ENCODE measurements around the gene NCAM1.
"Not testable (repeated sequence)": the region's sequence is repeated elsewhere in the genome, so short reads cannot be mapped to it uniquely, and the experiment has no call there.

Gene NCAM1

GRCh38 chr11:112961146-112961668 is at the start of gene NCAM1:
TSS of gene NCAM1 (plus strand) at chr11:112961420.
- DNase-seq (ENCODE audit: low read depth, low spot score) = peak; percentile 76

DNA sequence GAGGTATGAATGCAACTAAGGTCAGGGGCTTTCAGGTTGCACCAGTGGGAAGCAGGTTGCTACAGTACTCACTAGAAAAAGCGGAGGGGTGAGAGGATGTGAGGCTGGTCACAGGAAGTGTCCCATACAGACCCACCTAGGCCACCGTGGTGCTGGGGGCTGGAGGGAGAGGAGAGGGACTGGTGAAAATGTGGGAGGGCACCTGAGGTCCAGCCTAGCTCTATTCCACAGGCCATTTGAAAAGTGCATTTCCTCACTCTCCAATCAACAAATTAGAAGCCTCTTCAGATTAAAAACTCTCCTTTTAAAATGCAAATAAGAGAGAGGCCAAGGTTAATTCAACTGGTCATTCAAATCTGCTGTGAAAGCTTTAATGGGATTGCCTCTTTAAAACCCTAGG is 38.6 kb upstream of the NCAM1 start:
- H3K27me3 ChIP-seq (ENCODE audit: control insufficient read depth, insufficient read depth, low read length) = no peaks in the 10 kb centered on the region
- no peaks in the 10 kb centered on the region for H3K36me3 ChIP-seq (ENCODE audit: control insufficient read depth, insufficient read depth, low read length)
- no peak overlapping the region for H3K4me3 ChIP-seq (ENCODE audit: low read length)
- DNase-seq (ENCODE audit: low read depth, low spot score) = peak; percentile 7
- H3K27ac ChIP-seq (ENCODE audit: low read length) = no peak overlapping the region
- H3K9me3 ChIP-seq (ENCODE audit: control insufficient read depth, insufficient read depth, low read length) = no peaks in the 10 kb centered on the region
- peaks cover 4% of the 10 kb centered on the region for H3K4me1 ChIP-seq (ENCODE audit: control insufficient read depth, insufficient read depth, low read length)
- no CpG with 5 or more reads among the region's 2 CpGs for WGBS (ENCODE audit: insufficient coverage, insufficient read length)

More at GRCh38 chr11:112961146-112961668, at the start of gene NCAM1:
- H3K4me1 ChIP-seq (ENCODE audit: control insufficient read depth, insufficient read depth, low read length) = peaks cover 1% of the 10 kb centered on the region; the same call in 1 of the 2 replicates
- H3K27me3 ChIP-seq (ENCODE audit: control insufficient read depth, insufficient read depth, low read length) = peaks cover 9% of the 10 kb centered on the region; the same call in 1 of the 2 replicates
- H3K36me3 ChIP-seq (ENCODE audit: control insufficient read depth, insufficient read depth, low read length) = no peaks in the 10 kb centered on the region
- no CpG with 5 or more reads among the region's 28 CpGs for WGBS (ENCODE audit: insufficient coverage, insufficient read length)
- no peaks in the 10 kb centered on the region for H3K9me3 ChIP-seq (ENCODE audit: control insufficient read depth, insufficient read depth, low read length)
- peak within 1 kb of the TSS; percentile 60; the same call in 1 of the 2 replicates for H3K4me3 ChIP-seq (ENCODE audit: low read length)
- no peak within 1 kb of the TSS for H3K27ac ChIP-seq (ENCODE audit: low read length)

- H3K27ac ChIP-seq (ENCODE audit: low read length); DNase-seq (ENCODE audit: low read depth, low spot score); H3K4me3 ChIP-seq (ENCODE audit: low read length); H3K27me3 ChIP-seq (ENCODE audit: control insufficient read depth, insufficient read depth, low read length); H3K4me1 ChIP-seq (ENCODE audit: control insufficient read depth, insufficient read depth, low read length); H3K36me3 ChIP-seq (ENCODE audit: control insufficient read depth, insufficient read depth, low read length); H3K9me3 ChIP-seq (ENCODE audit: control insufficient read depth, insufficient read depth, low read length): not testable (repeated sequence)
- no CpG with 5 or more reads among the region's 6 CpGs for WGBS (ENCODE audit: insufficient coverage, insufficient read length)
Observed at GRCh38 chr11:112924836-112925235, 36.4 kb upstream of the NCAM1 start.

DNA sequence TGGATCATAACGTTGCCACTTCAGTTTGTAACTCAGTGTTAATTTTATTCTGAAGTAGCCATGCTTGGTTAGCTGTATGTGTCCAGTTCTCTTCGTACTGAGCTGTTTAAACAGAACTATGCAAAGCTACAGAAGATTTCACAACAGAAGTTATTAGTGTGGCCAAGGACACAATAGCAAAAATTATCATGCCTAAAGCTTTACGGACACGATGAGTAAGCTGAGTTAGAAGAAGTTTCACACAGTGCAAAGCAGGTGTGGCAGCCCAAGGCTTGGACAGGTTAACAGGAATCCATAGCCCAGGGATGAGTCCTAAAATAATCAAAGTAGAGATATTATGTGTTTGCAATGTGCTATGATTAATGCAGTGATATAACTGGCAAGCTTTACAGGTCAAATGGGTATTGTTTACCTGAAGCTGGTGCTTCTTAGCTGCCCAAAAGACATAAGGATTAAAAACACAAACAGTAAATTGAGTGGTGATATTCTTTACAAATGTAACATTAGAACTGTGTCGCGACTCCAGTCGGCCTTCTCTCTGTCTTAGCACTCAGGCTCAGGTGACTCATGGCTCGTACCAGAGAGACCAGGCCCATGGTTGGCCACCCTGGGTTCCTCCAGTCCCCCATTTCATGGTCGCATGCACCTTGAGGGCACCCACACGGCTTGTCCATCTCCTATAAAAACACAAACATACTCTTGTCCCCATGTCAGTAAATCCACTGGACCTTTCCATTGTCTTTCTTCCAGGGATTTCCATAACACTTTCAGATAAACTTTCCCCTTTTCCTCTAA is 35.5 kb upstream of the NCAM1 start:
- H3K27ac ChIP-seq (ENCODE audit: low read length) = no peak overlapping the region
- no peaks in the 10 kb centered on the region for H3K9me3 ChIP-seq (ENCODE audit: control insufficient read depth, insufficient read depth, low read length)
- H3K4me3 ChIP-seq (ENCODE audit: low read length) = no peak overlapping the region
- DNase-seq (ENCODE audit: low read depth, low spot score) = no peak
- no CpG with 5 or more reads among the region's 10 CpGs for WGBS (ENCODE audit: insufficient coverage, insufficient read length)
- H3K4me1 ChIP-seq (ENCODE audit: control insufficient read depth, insufficient read depth, low read length) = peaks cover 4% of the 10 kb centered on the region
- H3K36me3 ChIP-seq (ENCODE audit: control insufficient read depth, insufficient read depth, low read length) = no peaks in the 10 kb centered on the region
- H3K27me3 ChIP-seq (ENCODE audit: control insufficient read depth, insufficient read depth, low read length) = no peaks in the 10 kb centered on the region

GRCh38 chr11:112928136-112928535 is 33.1 kb upstream of the NCAM1 start:
- H3K27me3 ChIP-seq (ENCODE audit: control insufficient read depth, insufficient read depth, low read length) = no peaks in the 10 kb centered on the region
- H3K4me1 ChIP-seq (ENCODE audit: control insufficient read depth, insufficient read depth, low read length) = no peaks in the 10 kb centered on the region
- no peak overlapping the region for H3K4me3 ChIP-seq (ENCODE audit: low read length)
- H3K27ac ChIP-seq (ENCODE audit: low read length) = no peak overlapping the region
- H3K9me3 ChIP-seq (ENCODE audit: control insufficient read depth, insufficient read depth, low read length) = no peaks in the 10 kb centered on the region
- no peak for DNase-seq (ENCODE audit: low read depth, low spot score)
- H3K36me3 ChIP-seq (ENCODE audit: control insufficient read depth, insufficient read depth, low read length) = no peaks in the 10 kb centered on the region
- WGBS (ENCODE audit: insufficient coverage, insufficient read length) = no CpG with 5 or more reads among the region's 3 CpGs

DNA sequence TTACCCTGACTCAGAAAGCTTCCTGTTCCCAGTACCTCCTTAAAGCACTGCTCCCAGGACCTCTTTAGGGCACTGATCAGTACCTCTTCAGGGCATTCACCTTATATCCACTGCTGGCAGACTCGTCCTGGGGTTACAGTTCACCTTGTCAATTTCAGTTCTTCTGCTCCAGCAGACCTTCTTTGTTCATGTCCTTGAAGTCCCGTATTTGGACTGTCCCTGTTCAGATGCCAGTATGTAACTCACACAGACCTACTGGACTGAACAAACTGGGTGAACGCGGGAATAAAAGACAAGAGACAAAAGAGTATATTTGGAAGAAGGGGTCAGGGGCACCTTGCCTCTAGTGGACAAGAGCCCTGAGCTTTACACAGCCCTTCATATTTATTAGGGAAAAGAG is 31.8 kb upstream of the NCAM1 start:
- H3K9me3 ChIP-seq (ENCODE audit: control insufficient read depth, insufficient read depth, low read length) = no peaks in the 10 kb centered on the region
- H3K36me3 ChIP-seq (ENCODE audit: control insufficient read depth, insufficient read depth, low read length) = no peaks in the 10 kb centered on the region
- no peak for DNase-seq (ENCODE audit: low read depth, low spot score)
- no CpG with 5 or more reads among the region's 4 CpGs for WGBS (ENCODE audit: insufficient coverage, insufficient read length)
- no peaks in the 10 kb centered on the region; the same call in 1 of the 2 replicates for H3K4me1 ChIP-seq (ENCODE audit: control insufficient read depth, insufficient read depth, low read length)
- no peak overlapping the region for H3K4me3 ChIP-seq (ENCODE audit: low read length)
- H3K27me3 ChIP-seq (ENCODE audit: control insufficient read depth, insufficient read depth, low read length) = no peaks in the 10 kb centered on the region
- H3K27ac ChIP-seq (ENCODE audit: low read length) = no peak overlapping the region

DNA sequence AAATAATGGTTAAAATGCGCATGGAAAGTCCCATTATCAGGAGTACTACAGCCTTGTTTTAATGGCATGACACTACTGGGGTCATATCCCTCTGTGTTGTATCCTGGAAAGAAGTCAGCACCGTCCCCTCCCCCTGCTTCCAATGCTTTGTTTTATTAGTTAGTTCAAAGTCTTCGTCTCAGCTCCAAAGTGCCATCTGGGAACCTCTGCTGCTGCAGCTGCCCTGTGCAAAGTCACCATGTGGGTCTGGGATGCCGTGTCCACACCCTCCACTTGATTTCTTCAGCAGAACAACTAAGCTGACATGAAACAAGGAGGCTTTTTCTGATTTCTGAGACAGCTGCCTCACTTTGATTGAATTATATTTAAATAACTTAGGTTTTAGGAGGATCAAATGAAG is 29.5 kb upstream of the NCAM1 start:
- DNase-seq (ENCODE audit: low read depth, low spot score) = no peak
- Histone ChIP-seq H3K4me1 (ENCODE audit: control insufficient read depth, insufficient read depth, low read length) (no peaks in the 10 kb centered on the region; the same call in 1 of the 2 replicates), H3K27ac (ENCODE audit: low read length) (no peak overlapping the region), H3K27me3 (ENCODE audit: control insufficient read depth, insufficient read depth, low read length) (no peaks in the 10 kb centered on the region), H3K4me3 (ENCODE audit: low read length) (no peak overlapping the region), H3K36me3 (ENCODE audit: control insufficient read depth, insufficient read depth, low read length) (no peaks in the 10 kb centered on the region), H3K9me3 (ENCODE audit: control insufficient read depth, insufficient read depth, low read length) (no peaks in the 10 kb centered on the region)
- WGBS (ENCODE audit: insufficient coverage, insufficient read length) = no CpG with 5 or more reads among the region's 4 CpGs

DNA sequence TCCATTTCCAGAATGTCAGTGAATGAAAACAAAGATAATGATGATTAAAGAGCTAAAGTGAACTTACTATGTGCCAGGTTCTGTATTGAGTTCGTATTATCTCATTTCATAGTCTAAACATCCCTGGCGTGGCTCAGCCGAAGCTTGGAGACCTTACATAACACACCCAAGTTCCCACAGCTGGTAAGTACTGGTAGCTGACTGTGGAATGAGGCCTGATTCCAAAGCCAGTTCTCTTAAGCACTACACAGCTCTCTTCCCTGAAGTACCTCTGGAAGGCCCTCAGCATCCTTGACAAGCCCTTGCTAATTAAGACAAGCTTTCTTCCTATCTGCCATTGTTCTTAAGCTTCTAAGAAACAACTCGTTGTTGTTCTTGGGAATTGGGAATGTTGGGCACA is 28.6 kb upstream of the NCAM1 start:
- no peak for DNase-seq (ENCODE audit: low read depth, low spot score)
- no CpG with 5 or more reads among the region's 4 CpGs for WGBS (ENCODE audit: insufficient coverage, insufficient read length)
- no peaks in the 10 kb centered on the region for H3K27me3 ChIP-seq (ENCODE audit: control insufficient read depth, insufficient read depth, low read length)
- no peaks in the 10 kb centered on the region for H3K9me3 ChIP-seq (ENCODE audit: control insufficient read depth, insufficient read depth, low read length)
- no peaks in the 10 kb centered on the region for H3K36me3 ChIP-seq (ENCODE audit: control insufficient read depth, insufficient read depth, low read length)
- H3K27ac ChIP-seq (ENCODE audit: low read length) = no peak overlapping the region
- H3K4me1 ChIP-seq (ENCODE audit: control insufficient read depth, insufficient read depth, low read length) = no peaks in the 10 kb centered on the region; the same call in 1 of the 2 replicates
- no peak overlapping the region for H3K4me3 ChIP-seq (ENCODE audit: low read length)

DNA sequence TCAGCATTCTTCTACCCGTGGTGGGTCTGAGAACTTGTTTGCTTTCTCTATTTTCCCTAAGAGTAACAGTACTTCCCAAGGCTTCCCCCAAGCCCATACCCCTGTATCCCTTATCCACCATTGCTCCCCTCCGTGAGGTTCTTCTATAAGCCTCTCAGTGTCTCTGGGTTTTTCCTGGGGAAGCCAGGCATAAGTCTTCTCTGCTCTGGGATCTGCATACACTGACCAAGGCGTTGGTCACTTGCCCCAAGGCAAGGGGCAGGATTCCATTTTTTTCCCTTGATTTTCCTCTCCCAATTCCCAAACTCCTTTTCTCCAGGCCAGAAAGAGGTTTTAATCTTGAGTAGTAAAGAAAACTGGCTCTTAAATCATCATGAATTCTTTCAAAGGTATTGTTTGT is 27.2 kb upstream of the NCAM1 start:
- Histone ChIP-seq H3K27ac (ENCODE audit: low read length) (no peak overlapping the region), H3K9me3 (ENCODE audit: control insufficient read depth, insufficient read depth, low read length) (no peaks in the 10 kb centered on the region), H3K4me1 (ENCODE audit: control insufficient read depth, insufficient read depth, low read length) (no peaks in the 10 kb centered on the region; the same call in 1 of the 2 replicates), H3K27me3 (ENCODE audit: control insufficient read depth, insufficient read depth, low read length) (no peaks in the 10 kb centered on the region), H3K36me3 (ENCODE audit: control insufficient read depth, insufficient read depth, low read length) (no peaks in the 10 kb centered on the region), H3K4me3 (ENCODE audit: low read length) (no peak overlapping the region)
- no peak for DNase-seq (ENCODE audit: low read depth, low spot score)
- WGBS (ENCODE audit: insufficient coverage, insufficient read length) = no CpG with 5 or more reads among the region's 3 CpGs

DNA sequence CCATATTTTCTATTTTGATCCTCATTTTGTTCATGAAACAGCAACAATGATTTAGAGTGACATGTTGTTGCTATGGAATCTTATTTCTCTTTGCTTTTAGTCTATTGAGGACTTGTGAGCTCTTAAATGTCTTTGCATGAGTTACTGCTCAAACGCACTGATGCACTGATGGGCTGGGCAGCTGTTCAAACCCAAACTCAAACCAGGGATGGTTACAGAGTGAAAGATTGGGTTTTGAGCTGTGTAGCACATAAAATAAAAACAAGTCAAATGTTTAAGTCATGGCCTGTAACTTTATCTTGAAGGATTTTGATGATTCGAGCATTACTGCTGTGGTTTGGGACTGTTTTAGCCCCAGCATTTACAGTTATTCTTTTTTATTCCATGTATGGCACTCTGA is 20.1 kb upstream of the NCAM1 start:
- no CpG with 5 or more reads among the region's 2 CpGs for WGBS (ENCODE audit: insufficient coverage, insufficient read length)
- H3K36me3 ChIP-seq (ENCODE audit: control insufficient read depth, insufficient read depth, low read length) = no peaks in the 10 kb centered on the region
- H3K27me3 ChIP-seq (ENCODE audit: control insufficient read depth, insufficient read depth, low read length) = no peaks in the 10 kb centered on the region

More for the DNA sequence above, 20.1 kb upstream of the NCAM1 start:
- Histone ChIP-seq H3K4me3 (ENCODE audit: low read length) (no peak overlapping the region), H3K4me1 (ENCODE audit: control insufficient read depth, insufficient read depth, low read length) (no peaks in the 10 kb centered on the region; the same call in 1 of the 2 replicates), H3K27ac (ENCODE audit: low read length) (no peak overlapping the region), H3K9me3 (ENCODE audit: control insufficient read depth, insufficient read depth, low read length) (no peaks in the 10 kb centered on the region)
- no peak for DNase-seq (ENCODE audit: low read depth, low spot score)

Measured in iPS DF 6.9 (cell line).